OCI-LY1 (cell line): Measurements from ENCODE around the gene SCAMP3.

Experiments used
- H2AFZ ChIP-seq: fragments of 200-600 bp; sonication (generic), shearing (Covaris generic); 2 replicates; pipeline ENCODE4 v1.6.0; 2014; ENCODE audit warnings: antibody characterized with exemption, mild to moderate bottlenecking, low read length
- H3F3A ChIP-seq: fragments of 200-600 bp; sonication (generic), shearing (Covaris generic); 2 replicates; pipeline ENCODE4 v1.6.0; 2014; ENCODE audit warnings: mild to moderate bottlenecking, antibody characterized with exemption, low read length, moderate library complexity; ENCODE audit not compliant: insufficient read depth
- H3K27ac ChIP-seq: fragments of 200-600 bp; sonication (generic); 2 replicates; pipeline ENCODE4 v1.5.1; 2014; ENCODE audit warnings: low read length, mixed run types, mild to moderate bottlenecking, low read depth; ENCODE audit not compliant: poor library complexity, severe bottlenecking
- H3K27me3 ChIP-seq: fragments of 200-600 bp; sonication (generic); 2 replicates; pipeline ENCODE4 v1.6.0; 2014; ENCODE audit warnings: antibody characterized with exemption, mild to moderate bottlenecking, low read length, moderate library complexity; ENCODE audit not compliant: insufficient read depth
- H3K36me3 ChIP-seq: fragments of 200-600 bp; sonication (generic); 2 replicates; pipeline ENCODE4 v1.6.1; 2014; ENCODE audit warnings: mild to moderate bottlenecking, antibody characterized with exemption, low read length, moderate library complexity, mixed read lengths; ENCODE audit not compliant: insufficient read depth
- H3K4me1 ChIP-seq: fragments of 200-600 bp; sonication (generic); 2 replicates; pipeline ENCODE4 v1.5.1; 2014; ENCODE audit warnings: mild to moderate bottlenecking, low read length, moderate library complexity; ENCODE audit not compliant: insufficient read depth, severe bottlenecking
- H3K4me2 ChIP-seq: fragments of 200-600 bp; sonication (generic), shearing (Covaris generic); 2 replicates; pipeline ENCODE4 v1.6.1; 2014; ENCODE audit warnings: low read length
- H3K4me3 ChIP-seq: fragments of 200-600 bp; sonication (generic); 2 replicates; pipeline ENCODE4 v1.5.1; 2014; ENCODE audit warnings: low read length, low read depth, mild to moderate bottlenecking, mixed read lengths; ENCODE audit not compliant: poor library complexity, severe bottlenecking
- H3K79me2 ChIP-seq: fragments of 200-600 bp; shearing (Covaris generic); 2 replicates; pipeline ENCODE4 v1.6.1; 2016; ENCODE audit warnings: mixed run types, low read length, mixed read lengths; ENCODE audit not compliant: insufficient read depth
- H3K9ac ChIP-seq: fragments of 200-600 bp; sonication (generic), shearing (Covaris generic); 2 replicates; pipeline ENCODE4 v1.6.1; 2014; ENCODE audit warnings: mild to moderate bottlenecking, low read length, mixed read lengths
- H3K9me2 ChIP-seq: fragments of 200-600 bp; sonication (generic), shearing (Covaris generic); 2 replicates; pipeline ENCODE4 v1.6.1; 2014; ENCODE audit warnings: low read depth, mild to moderate bottlenecking, low read length, mixed read lengths
- H3K9me3 ChIP-seq: fragments of 200-600 bp; shearing (Covaris generic); 2 replicates; pipeline ENCODE4 v1.6.1; 2014; ENCODE audit warnings: low read length, mixed read lengths
- H4K20me1 ChIP-seq: fragments of 200-600 bp; sonication (generic), shearing (Covaris generic); 2 replicates; pipeline ENCODE4 v1.6.0; 2016; ENCODE audit warnings: mild to moderate bottlenecking, low read length; ENCODE audit not compliant: insufficient read depth
- CTCF ChIP-seq: fragments of 200-600 bp; sonication (generic), shearing (Covaris generic); IDR thresholded peaks from 2 replicates; pipeline ENCODE4 v1.5.1; 2017; ENCODE audit warnings: mild to moderate bottlenecking, antibody characterized with exemption, low read length, moderate library complexity, mixed read lengths
- EZH2 ChIP-seq: fragments of 200-600 bp; sonication (generic), shearing (Covaris generic); IDR thresholded peaks from 2 replicates; pipeline ENCODE4 v1.8.0; 2017; ENCODE audit warnings: borderline replicate concordance, mixed run types, mild to moderate bottlenecking, antibody characterized with exemption, low read length, moderate library complexity, mixed read lengths

SCAMP3 gene

GRCh38 chr1:155267373-155267772, 5.2 kb upstream of the SCAMP3 start:
- Histone ChIP-seq H3F3A (peaks cover 18% of the 10 kb centered on the region), H4K20me1 (no peaks in the 10 kb centered on the region)

GRCh38 chr1:155266553-155266952, 4.4 kb upstream of the SCAMP3 start:
- H3F3A ChIP-seq = peaks cover 18% of the 10 kb centered on the region
- no peak overlapping the region for H3K4me3 ChIP-seq
- no peak overlapping the region for H3K4me2 ChIP-seq
- H3K79me2 ChIP-seq = peaks cover 1% of the 10 kb centered on the region
- H3K9ac ChIP-seq = no peak overlapping the region
- H3K27ac ChIP-seq = no peak overlapping the region
- H2AFZ ChIP-seq = no peak overlapping the region
- TF ChIP-seq CTCF = no peak
- TF ChIP-seq EZH2 = no peak
- H3K4me1 ChIP-seq = peaks cover 7% of the 10 kb centered on the region
- H3K27me3 ChIP-seq = no peaks in the 10 kb centered on the region
- no peaks in the 10 kb centered on the region for H4K20me1 ChIP-seq
- H3K9me2 ChIP-seq = no peaks in the 10 kb centered on the region
- H3K36me3 ChIP-seq = peaks cover 84% of the 10 kb centered on the region
- H3K9me3 ChIP-seq = no peaks in the 10 kb centered on the region

More at GRCh38 chr1:155267373-155267772, 5.2 kb upstream of the SCAMP3 start:
- H3K9me3 ChIP-seq = no peaks in the 10 kb centered on the region
- H3K9ac ChIP-seq = no peak overlapping the region
- H3K4me3 ChIP-seq = no peak overlapping the region
- no peak overlapping the region for H3K27ac ChIP-seq
- H3K4me2 ChIP-seq = no peak overlapping the region
- TF ChIP-seq CTCF = no peak
- TF ChIP-seq EZH2 = no peak
- no peak overlapping the region for H2AFZ ChIP-seq
- H3K27me3 ChIP-seq = no peaks in the 10 kb centered on the region
- peaks cover 7% of the 10 kb centered on the region for H3K79me2 ChIP-seq
- no peaks in the 10 kb centered on the region for H3K9me2 ChIP-seq
- H3K4me1 ChIP-seq = peaks cover 12% of the 10 kb centered on the region
- peaks cover 91% of the 10 kb centered on the region for H3K36me3 ChIP-seq

GRCh38 chr1:155263067-155263466, 907 bp upstream of the SCAMP3 start:
- H3K9ac ChIP-seq = no peak overlapping the region
- no peak for TF ChIP-seq CTCF
- no peak for TF ChIP-seq EZH2
- no peak overlapping the region for H2AFZ ChIP-seq
- H4K20me1 ChIP-seq = no peaks in the 10 kb centered on the region
- peaks cover 17% of the 10 kb centered on the region for H3K4me1 ChIP-seq
- H3K27me3 ChIP-seq = no peaks in the 10 kb centered on the region
- no peak overlapping the region for H3K4me2 ChIP-seq
- peaks cover 18% of the 10 kb centered on the region for H3F3A ChIP-seq
- H3K36me3 ChIP-seq = peaks cover 67% of the 10 kb centered on the region
- H3K9me3 ChIP-seq = no peaks in the 10 kb centered on the region
- peaks cover 8% of the 10 kb centered on the region; the same call in 1 of the 2 replicates for H3K79me2 ChIP-seq
- H3K27ac ChIP-seq = peak overlapping the region; percentile 47
- H3K4me3 ChIP-seq = no peak overlapping the region
- H3K9me2 ChIP-seq = no peaks in the 10 kb centered on the region
